Nephron progenitor cell (in vitro differentiated cells): ENCODE measurements around the gene PSIP1.

Experiments used
- DNase-seq: peaks from one replicate; pipeline ENCODE4 v3.0.0; 2021
- H3K27ac Mint-ChIP-seq: 2 replicates; pipeline ENCODE4 v1.8.0; 2021; ENCODE audit warnings: mild to moderate bottlenecking, moderate library complexity, mixed read lengths
- H3K27me3 Mint-ChIP-seq: 2 replicates; pipeline ENCODE4 v1.8.0; 2021; ENCODE audit warnings: mild to moderate bottlenecking, low read depth, mixed read lengths; ENCODE audit not compliant: poor library complexity
- H3K36me3 Mint-ChIP-seq: 2 replicates; pipeline ENCODE4 v1.8.0; 2021; ENCODE audit warnings: low read depth, mixed read lengths
- H3K4me1 Mint-ChIP-seq: 2 replicates; pipeline ENCODE4 v1.8.0; 2021; ENCODE audit warnings: mixed read lengths
- H3K4me3 Mint-ChIP-seq: 2 replicates; pipeline ENCODE4 v1.8.0; 2021; ENCODE audit warnings: mild to moderate bottlenecking, moderate library complexity, mixed read lengths
- H3K9me3 Mint-ChIP-seq: 2 replicates; pipeline ENCODE4 v1.8.0; 2021; ENCODE audit warnings: mild to moderate bottlenecking, moderate library complexity, mixed read lengths
- TF ChIP-seq, protein P1 (sequence below): fragments of 200-600 bp; sonication (generic); IDR thresholded peaks from 2 replicates; pipeline ENCODE4 v1.5.0; 2021; ENCODE audit warnings: antibody characterized with exemption

The PSIP1 gene

DNA sequence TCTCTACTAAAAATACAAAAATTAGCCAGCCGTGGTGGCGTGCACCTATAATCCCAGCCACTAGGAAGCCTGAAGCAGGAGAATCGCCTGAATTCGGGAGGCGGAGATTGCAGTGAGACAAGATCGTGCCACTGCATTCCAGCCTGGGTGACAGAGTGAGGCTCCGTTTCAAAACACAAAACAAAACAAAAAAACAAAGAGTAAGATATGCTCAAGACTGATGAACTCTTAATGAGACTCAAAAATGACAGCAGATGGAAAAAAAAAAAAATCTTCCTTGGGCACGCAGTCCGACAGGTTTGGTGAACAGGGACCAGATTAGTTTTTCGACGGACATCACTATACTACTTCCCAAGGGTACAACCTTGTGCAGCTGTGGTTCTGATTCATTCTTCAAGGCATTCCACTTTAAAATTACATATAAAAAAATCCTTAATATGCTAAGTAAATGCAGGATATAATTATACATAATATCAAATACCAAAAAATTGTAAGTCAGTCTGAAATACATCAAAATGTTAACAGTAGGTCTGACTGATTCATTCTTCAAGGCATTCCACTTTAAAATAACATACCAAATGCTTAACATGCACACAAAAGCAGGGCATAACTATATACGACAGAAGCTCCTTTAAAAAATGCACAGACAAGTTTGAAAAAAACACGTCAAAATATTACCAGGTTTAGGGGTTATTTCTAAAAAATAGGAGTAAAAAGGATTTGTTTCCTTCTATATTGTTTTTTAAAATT, 12.3 kb downstream of the PSIP1 start:
- peaks cover 95% of the 10 kb centered on the region for H3K36me3 Mint-ChIP-seq

GRCh38 chr9:15492485-15493150, 18.2 kb downstream of the PSIP1 start:
- no peak overlapping the region for H3K27ac Mint-ChIP-seq

More for the DNA sequence above, 12.3 kb downstream of the PSIP1 start:
- H3K4me3 Mint-ChIP-seq: no peak overlapping the region
- H3K4me1 Mint-ChIP-seq: no peaks in the 10 kb centered on the region
- H3K9me3 Mint-ChIP-seq: peaks cover 30% of the 10 kb centered on the region
- H3K27ac Mint-ChIP-seq: peak overlapping the region; percentile 45
- no peaks in the 10 kb centered on the region for H3K27me3 Mint-ChIP-seq
- TF ChIP-seq, protein P1, sequence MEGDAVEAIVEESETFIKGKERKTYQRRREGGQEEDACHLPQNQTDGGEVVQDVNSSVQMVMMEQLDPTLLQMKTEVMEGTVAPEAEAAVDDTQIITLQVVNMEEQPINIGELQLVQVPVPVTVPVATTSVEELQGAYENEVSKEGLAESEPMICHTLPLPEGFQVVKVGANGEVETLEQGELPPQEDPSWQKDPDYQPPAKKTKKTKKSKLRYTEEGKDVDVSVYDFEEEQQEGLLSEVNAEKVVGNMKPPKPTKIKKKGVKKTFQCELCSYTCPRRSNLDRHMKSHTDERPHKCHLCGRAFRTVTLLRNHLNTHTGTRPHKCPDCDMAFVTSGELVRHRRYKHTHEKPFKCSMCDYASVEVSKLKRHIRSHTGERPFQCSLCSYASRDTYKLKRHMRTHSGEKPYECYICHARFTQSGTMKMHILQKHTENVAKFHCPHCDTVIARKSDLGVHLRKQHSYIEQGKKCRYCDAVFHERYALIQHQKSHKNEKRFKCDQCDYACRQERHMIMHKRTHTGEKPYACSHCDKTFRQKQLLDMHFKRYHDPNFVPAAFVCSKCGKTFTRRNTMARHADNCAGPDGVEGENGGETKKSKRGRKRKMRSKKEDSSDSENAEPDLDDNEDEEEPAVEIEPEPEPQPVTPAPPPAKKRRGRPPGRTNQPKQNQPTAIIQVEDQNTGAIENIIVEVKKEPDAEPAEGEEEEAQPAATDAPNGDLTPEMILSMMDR: no peak
- DNase-seq: no peak

DNA sequence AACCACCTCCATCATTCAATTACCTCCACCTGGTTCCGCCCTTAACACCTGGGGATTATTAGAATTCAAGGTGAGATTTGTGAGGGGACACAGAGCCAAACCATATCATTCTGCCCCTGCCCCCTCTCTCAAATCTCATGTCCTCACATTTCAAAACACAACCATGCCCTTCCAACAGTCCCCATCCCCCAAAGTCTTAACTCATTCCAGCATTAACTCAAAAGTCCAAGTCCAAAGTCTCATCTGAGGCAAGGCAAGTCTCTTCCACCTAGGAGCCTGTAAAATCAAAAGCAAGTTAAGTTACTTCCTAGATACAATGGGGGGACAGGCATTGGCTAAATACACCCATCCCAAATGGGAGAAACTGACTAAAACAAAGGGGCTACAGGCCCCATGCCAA, 18.8 kb downstream of the PSIP1 start:
- Mint-ChIP-seq H3K9me3 (peaks cover 55% of the 10 kb centered on the region), H3K4me1 (no peaks in the 10 kb centered on the region), H3K27me3 (no peaks in the 10 kb centered on the region), H3K36me3 (peaks cover 91% of the 10 kb centered on the region), H3K27ac (peak overlapping the region; percentile 28), H3K4me3 (no peak overlapping the region)
- TF ChIP-seq, protein P1: no peak
- no peak for DNase-seq

More at GRCh38 chr9:15492485-15493150, 18.2 kb downstream of the PSIP1 start:
- Mint-ChIP-seq H3K4me3 (no peak overlapping the region), H3K36me3 (peaks cover 94% of the 10 kb centered on the region), H3K27me3 (no peaks in the 10 kb centered on the region), H3K4me1 (no peaks in the 10 kb centered on the region), H3K9me3 (peaks cover 56% of the 10 kb centered on the region)
- no peak for DNase-seq
- TF ChIP-seq, protein P1: no peak

DNA sequence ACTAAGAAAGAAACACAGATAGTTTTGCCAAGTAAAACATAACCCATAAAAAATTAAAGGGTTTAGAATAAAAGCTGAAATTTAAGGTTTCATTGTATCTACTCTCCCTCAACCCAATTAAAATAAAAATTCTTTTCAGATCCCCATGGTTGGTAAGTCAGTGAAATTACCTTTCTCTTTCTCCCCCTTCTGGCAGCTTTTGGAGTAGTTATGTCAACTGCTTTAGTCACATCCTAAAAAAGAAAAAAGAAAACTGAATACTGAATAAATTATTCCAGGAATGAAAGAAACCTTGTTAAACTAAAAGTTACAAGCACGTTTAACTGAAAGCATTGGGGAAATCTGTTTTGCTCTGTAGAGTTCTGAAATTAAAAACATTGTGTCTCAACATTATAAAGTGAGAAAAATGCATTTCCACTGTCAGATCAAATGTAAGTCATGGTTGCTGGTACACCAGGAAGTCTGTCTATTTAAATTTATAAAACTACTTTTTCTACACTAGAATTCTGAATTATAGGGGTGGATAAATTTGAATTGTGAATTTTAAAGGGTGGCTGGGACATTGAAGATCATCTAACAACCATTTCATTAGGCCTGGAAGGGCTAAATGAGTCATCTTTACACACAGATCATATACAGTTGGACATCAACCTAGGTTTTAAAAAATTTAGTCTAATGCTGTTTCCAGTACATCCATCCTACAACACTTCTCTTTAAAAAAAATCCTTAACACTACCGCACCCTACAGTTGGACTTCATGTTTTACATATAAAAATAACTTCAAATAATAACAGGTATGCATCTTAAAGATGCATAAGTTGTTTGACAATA, 24.7 kb downstream of the PSIP1 start:
- Mint-ChIP-seq H3K27ac (no peak overlapping the region), H3K27me3 (no peaks in the 10 kb centered on the region), H3K4me3 (no peak overlapping the region), H3K9me3 (peaks cover 3% of the 10 kb centered on the region), H3K4me1 (no peaks in the 10 kb centered on the region), H3K36me3 (peaks cover 74% of the 10 kb centered on the region)
- TF ChIP-seq, protein P1: no peak
- no peak for DNase-seq

- Mint-ChIP-seq H3K27me3 (no peaks in the 10 kb centered on the region), H3K9me3 (no peaks in the 10 kb centered on the region), H3K36me3 (peaks cover 69% of the 10 kb centered on the region)
Observed at GRCh38 chr9:15484802-15485201, 26.0 kb downstream of the PSIP1 start.

More at GRCh38 chr9:15484802-15485201, 26.0 kb downstream of the PSIP1 start:
- no peak for DNase-seq
- no peak overlapping the region for H3K27ac Mint-ChIP-seq
- no peaks in the 10 kb centered on the region for H3K4me1 Mint-ChIP-seq
- TF ChIP-seq, protein P1: no peak
- no peak overlapping the region for H3K4me3 Mint-ChIP-seq
